Measurements from ENCODE around the gene ARHGEF10L. TPM values are rescaled to one million over a fixed set of nuclear protein-coding genes. Genes with fewer than 3 reads are reported as not detected.
A peak's percentile ranks its signal among the peaks of the same experiment; 100 is the strongest.

ARHGEF10L gene
- total RNA-seq, 6 experiments from 2014 or later: 11.1 to 29.0 (median 26.7) TPM

DNA sequence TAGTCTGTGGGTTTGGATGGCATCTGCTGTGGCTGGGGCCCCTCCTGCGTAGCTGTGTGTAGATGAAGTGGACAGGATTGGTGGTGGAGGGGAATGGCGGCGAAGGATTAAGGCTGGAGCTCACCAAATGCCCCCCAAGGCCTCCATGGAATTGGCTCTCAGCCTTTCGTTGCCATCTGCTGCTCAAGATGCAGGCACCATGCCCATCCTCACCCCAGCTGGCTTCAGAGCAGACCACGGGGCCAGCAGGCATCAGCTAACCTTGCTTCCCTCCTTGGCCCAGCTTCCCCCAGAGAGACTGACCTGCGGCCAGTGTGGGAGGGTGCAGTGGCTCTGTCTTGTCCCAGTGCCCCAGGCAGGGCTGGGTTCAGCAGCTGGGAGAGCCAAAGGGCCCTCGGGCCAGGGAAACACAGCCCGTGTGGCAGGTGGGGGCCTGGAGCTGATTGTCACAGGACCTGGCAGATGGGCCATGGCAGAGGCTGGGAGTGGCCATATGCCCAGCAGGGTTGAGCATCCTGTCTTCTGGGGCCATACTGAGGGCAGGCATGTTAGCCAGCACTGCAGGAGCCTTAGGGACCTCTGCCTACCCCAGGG lies 148.8 kb downstream of the ARHGEF10L start:
- no peak for DNase-seq
- H3K4me3 Mint-ChIP-seq: no peak overlapping the region
- TF ChIP-seq, protein P1, sequence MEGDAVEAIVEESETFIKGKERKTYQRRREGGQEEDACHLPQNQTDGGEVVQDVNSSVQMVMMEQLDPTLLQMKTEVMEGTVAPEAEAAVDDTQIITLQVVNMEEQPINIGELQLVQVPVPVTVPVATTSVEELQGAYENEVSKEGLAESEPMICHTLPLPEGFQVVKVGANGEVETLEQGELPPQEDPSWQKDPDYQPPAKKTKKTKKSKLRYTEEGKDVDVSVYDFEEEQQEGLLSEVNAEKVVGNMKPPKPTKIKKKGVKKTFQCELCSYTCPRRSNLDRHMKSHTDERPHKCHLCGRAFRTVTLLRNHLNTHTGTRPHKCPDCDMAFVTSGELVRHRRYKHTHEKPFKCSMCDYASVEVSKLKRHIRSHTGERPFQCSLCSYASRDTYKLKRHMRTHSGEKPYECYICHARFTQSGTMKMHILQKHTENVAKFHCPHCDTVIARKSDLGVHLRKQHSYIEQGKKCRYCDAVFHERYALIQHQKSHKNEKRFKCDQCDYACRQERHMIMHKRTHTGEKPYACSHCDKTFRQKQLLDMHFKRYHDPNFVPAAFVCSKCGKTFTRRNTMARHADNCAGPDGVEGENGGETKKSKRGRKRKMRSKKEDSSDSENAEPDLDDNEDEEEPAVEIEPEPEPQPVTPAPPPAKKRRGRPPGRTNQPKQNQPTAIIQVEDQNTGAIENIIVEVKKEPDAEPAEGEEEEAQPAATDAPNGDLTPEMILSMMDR (IDR thresholded peaks at IDR 0.05): no peak
- H3K36me3 Mint-ChIP-seq (ENCODE audit: low read depth): peaks cover 19% of the 10 kb centered on the region; the same call in 1 of the 2 replicates
- no peaks in the 10 kb centered on the region for H3K4me1 Mint-ChIP-seq (ENCODE audit: low read depth)
- no peaks in the 10 kb centered on the region for H3K9me3 Mint-ChIP-seq
- H3K27ac Mint-ChIP-seq: no peak overlapping the region
- peaks cover 2% of the 10 kb centered on the region for H3K27me3 Mint-ChIP-seq (ENCODE audit: insufficient read depth)

DNA sequence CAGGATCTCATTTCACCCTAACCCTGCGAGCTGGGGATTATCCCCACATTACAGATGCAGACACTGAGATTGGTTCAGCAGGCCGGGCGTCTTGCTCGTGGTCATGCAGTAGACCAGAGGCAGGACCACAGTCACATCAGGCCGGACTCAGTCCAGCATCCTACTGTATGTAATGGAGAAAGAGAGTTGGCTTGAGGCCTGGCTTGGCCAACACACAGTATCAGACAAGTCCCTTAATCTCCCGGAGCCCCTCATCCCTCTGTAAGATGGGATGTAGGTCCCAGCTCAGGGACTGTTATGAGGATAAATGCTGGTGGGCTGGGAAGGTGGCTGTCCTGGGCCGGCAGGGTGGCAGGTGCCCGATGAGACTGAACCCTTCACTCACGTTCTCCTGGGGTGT lies 149.5 kb downstream of the ARHGEF10L start:
- Mint-ChIP-seq H3K27me3 (ENCODE audit: insufficient read depth) (peaks cover 2% of the 10 kb centered on the region), H3K4me3 (no peak overlapping the region), H3K27ac (peak overlapping the region; percentile 38; the same call in 1 of the 2 replicates), H3K36me3 (ENCODE audit: low read depth) (peaks cover 23% of the 10 kb centered on the region; the same call in 1 of the 2 replicates), H3K9me3 (no peaks in the 10 kb centered on the region), H3K4me1 (ENCODE audit: low read depth) (no peaks in the 10 kb centered on the region)
- no peak for DNase-seq
- TF ChIP-seq, protein P1 (IDR thresholded peaks at IDR 0.05): no peak

DNA sequence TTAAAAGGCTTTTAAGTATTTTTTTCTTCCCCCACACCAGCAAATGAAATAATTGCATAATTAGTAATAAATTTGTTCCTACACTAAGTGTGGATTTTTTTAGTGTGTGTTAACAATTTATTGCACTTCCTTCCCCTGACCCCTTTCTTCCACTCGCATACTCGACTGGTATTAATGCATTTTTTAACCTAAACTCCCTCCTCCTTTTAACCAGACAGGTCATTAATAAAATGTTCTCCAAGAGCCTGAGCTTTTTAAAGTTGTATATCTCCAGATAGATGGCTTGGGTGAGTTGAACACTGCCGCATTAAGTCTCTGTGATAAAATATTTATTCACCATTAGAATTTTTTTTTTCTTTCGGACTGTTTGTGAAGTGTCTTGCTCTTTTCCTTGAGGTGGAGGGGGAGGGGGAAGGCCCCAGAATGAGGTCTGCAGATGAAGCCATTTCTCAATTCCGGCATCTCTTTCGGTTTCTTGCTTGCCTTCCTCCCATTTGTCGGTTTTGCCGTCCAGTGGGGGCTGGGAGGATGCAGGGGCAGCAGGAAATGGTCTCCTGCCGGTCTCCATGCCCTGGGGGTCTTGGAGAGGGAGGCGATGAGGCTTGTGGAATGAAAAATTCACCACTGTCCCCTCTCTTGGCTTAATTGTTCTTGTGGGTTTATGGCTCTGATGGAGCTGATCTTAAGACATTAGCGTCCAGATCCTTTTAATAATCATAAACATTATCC lies 151.6 kb downstream of the ARHGEF10L start:
- Mint-ChIP-seq H3K27me3 (ENCODE audit: insufficient read depth) (peaks cover 2% of the 10 kb centered on the region), H3K4me3 (no peak overlapping the region), H3K4me1 (ENCODE audit: low read depth) (peaks cover 1% of the 10 kb centered on the region), H3K36me3 (ENCODE audit: low read depth) (peaks cover 23% of the 10 kb centered on the region; the same call in 1 of the 2 replicates), H3K27ac (no peak overlapping the region), H3K9me3 (no peaks in the 10 kb centered on the region)
- no peak for DNase-seq
- TF ChIP-seq, protein P1 (IDR thresholded peaks at IDR 0.05): no peak

DNA sequence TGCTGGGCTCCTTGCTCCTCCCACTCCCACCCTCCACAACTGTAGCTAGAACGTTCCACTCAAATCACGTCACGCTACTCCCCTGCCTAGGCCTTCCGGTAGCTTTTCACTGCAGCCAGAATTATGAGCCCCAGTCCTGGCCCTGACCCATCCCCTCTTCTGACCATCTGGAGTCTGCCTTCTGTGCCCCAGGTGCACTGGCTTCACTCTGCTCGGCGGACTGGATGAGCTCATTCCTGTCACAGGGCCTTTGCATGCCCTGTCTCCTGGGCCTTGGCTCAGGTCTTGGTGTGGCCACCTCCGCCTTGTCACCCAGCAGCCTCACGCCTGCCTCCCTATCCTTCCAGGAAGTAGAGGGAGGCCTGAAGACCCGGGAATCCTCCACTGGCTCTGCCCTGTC lies 153.1 kb downstream of the ARHGEF10L start:
- no peak for DNase-seq
- TF ChIP-seq, protein P1 (IDR thresholded peaks at IDR 0.05): no peak
- no peak overlapping the region for H3K27ac Mint-ChIP-seq
- H3K36me3 Mint-ChIP-seq (ENCODE audit: low read depth): peaks cover 17% of the 10 kb centered on the region; the same call in 1 of the 2 replicates
- H3K9me3 Mint-ChIP-seq: no peaks in the 10 kb centered on the region
- H3K4me1 Mint-ChIP-seq (ENCODE audit: low read depth): peaks cover 7% of the 10 kb centered on the region
- no peak overlapping the region for H3K4me3 Mint-ChIP-seq
- H3K27me3 Mint-ChIP-seq (ENCODE audit: insufficient read depth): peaks cover 2% of the 10 kb centered on the region

DNA sequence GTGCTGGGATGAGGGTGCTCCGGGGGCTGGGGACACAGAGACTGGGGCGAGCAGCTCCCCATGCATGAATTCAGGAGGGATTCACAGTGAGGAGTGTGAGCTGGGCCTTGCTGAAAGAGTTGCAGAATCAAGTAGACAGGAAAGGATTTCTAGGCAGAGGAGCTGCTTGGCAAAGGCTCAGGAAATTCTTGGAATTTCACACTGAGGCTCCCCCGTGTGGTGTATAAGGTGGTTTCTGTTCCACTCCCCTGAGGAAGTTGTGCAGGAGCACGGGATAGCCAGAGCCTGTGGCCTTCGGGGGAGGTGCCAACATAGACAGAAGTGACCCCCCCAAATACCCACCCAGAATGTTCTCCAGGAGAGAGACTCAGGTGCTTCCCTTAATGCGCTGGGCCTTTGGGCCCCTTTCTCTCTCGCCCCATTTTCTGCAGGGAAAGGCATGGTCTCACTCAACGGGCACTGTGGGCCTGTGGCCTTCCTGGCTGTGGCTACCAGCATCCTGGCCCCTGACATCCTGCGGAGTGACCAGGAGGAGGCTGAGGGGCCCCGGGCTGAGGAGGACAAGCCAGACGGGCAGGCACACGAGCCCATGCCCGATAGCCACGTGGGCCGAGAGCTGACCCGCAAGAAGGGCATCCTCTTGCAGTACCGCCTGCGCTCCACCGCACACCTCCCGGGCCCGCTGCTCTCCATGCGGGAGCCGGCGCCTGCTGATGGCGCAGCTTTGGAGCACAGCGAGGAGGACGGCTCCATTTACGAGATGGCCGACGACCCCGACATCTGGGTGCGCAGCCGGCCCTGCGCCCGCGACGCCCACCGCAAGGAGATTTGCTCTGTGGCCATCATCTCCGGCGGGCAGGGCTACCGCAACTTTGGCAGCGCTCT lies 157.2 kb downstream of the ARHGEF10L start:
- Mint-ChIP-seq H3K4me1 (ENCODE audit: low read depth) (peaks cover 7% of the 10 kb centered on the region), H3K9me3 (no peaks in the 10 kb centered on the region), H3K27ac (peak overlapping the region; percentile 29; the same call in 1 of the 2 replicates), H3K4me3 (no peak overlapping the region), H3K27me3 (ENCODE audit: insufficient read depth) (peaks cover 3% of the 10 kb centered on the region), H3K36me3 (ENCODE audit: low read depth) (peaks cover 11% of the 10 kb centered on the region; the same call in 1 of the 2 replicates)
- TF ChIP-seq, protein P1 (IDR thresholded peaks at IDR 0.05): peak; percentile 74
- peak; percentile 79 for DNase-seq

All from HFFc6 (cell line).